RWPE2 (cell line): ENCODE data around the gene ANO9.

Experiments
- ATAC-seq: fragments of 200-7000 bp; cut with Tn5 transposase; 3 replicates; pipeline ENCODE4 v1.9.1; 2021; ENCODE audit warnings: low read depth
- DNase-seq: peaks from one replicate; pipeline ENCODE4 v3.0.0-alpha.2; 2020; ENCODE audit warnings: low spot score
- H3K27ac ChIP-seq: fragments of 450-650 bp; 2 replicates; pipeline ENCODE4 v1.5.1; 2017; ENCODE audit warnings: mild to moderate bottlenecking; ENCODE audit not compliant: poor library complexity, severe bottlenecking
- H3K27me3 ChIP-seq: fragments of 250-450 bp; sonication (Bioruptor Pico); 2 replicates; pipeline ENCODE4 v1.5.1; 2021; ENCODE audit warnings: mild to moderate bottlenecking, moderate library complexity; ENCODE audit not compliant: insufficient read depth, poor library complexity, severe bottlenecking
- H3K36me3 ChIP-seq: fragments of 250-450 bp; sonication (Bioruptor Pico); 2 replicates; pipeline ENCODE4 v1.5.1; 2020; ENCODE audit warnings: low read depth, mild to moderate bottlenecking, moderate library complexity
- H3K4me1 ChIP-seq: fragments of 250-450 bp; sonication (Bioruptor Pico); 2 replicates; pipeline ENCODE4 v1.5.1; 2021; ENCODE audit warnings: mild to moderate bottlenecking, moderate library complexity; ENCODE audit not compliant: insufficient read depth, poor library complexity, severe bottlenecking
- H3K4me3 ChIP-seq: fragments of 250-450 bp; sonication (Bioruptor Pico); 2 replicates; pipeline ENCODE4 v1.5.1; 2021; ENCODE audit warnings: mild to moderate bottlenecking, moderate library complexity; ENCODE audit not compliant: severe bottlenecking
- H3K9me3 ChIP-seq: fragments of 250-450 bp; sonication (Bioruptor Pico); 2 replicates; pipeline ENCODE4 v1.5.1; 2021; ENCODE audit warnings: mild to moderate bottlenecking, moderate library complexity; ENCODE audit not compliant: severe bottlenecking
- CTCF ChIP-seq: fragments of 450-650 bp; IDR thresholded peaks from one replicate; pipeline ENCODE4 v1.5.1; 2017; ENCODE audit warnings: mild to moderate bottlenecking, moderate library complexity; ENCODE audit not compliant: poor library complexity, severe bottlenecking

ANO9 gene

GRCh38 chr11:489610-490185 is 47.9 kb upstream of the ANO9 start:
- no peaks in the 10 kb centered on the region for H3K27me3 ChIP-seq
- H3K9me3 ChIP-seq = no peaks in the 10 kb centered on the region
- no peak; the same call in 2 of the 3 replicates for ATAC-seq
- no peaks in the 10 kb centered on the region for H3K4me1 ChIP-seq
- no peak overlapping the region for H3K4me3 ChIP-seq
- no peak overlapping the region for H3K27ac ChIP-seq
- no peak for TF ChIP-seq CTCF
- DNase-seq = peak; percentile 67
- peaks cover 16% of the 10 kb centered on the region for H3K36me3 ChIP-seq

- DNase-seq = peak; percentile 63
- no peaks in the 10 kb centered on the region for H3K9me3 ChIP-seq
- H3K36me3 ChIP-seq = peaks cover 14% of the 10 kb centered on the region
- H3K27me3 ChIP-seq = no peaks in the 10 kb centered on the region
- no peak overlapping the region for H3K27ac ChIP-seq
- no peak for TF ChIP-seq CTCF
- no peak for ATAC-seq
- H3K4me1 ChIP-seq = no peaks in the 10 kb centered on the region
- H3K4me3 ChIP-seq = no peak overlapping the region
These were observed 47.2 kb upstream of the ANO9 start for GRCh38 chr11:488992-489391.

DNA sequence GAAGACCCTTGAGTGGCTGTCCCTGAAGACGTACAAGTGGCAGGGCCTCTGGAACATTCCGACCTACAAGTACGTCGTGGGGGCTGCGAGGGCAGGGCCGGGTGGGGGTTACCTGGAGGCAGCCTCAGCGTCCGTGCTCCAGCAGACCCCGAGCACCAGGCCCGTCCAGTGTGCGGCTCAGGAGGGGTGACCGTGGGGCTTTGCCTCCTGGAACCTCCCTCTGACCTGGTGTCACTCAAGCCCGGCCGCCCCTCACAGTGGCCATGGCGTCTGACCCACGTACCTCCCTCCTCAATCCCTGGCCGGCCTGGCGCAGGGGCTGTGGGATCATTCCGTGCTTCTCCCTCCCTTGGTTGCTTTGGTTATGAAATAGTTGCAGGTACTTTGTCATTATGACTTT is 46.8 kb upstream of the ANO9 start:
- Histone ChIP-seq H3K9me3 (no peaks in the 10 kb centered on the region), H3K4me3 (no peak overlapping the region), H3K36me3 (peaks cover 12% of the 10 kb centered on the region), H3K4me1 (no peaks in the 10 kb centered on the region), H3K27ac (no peak overlapping the region), H3K27me3 (no peaks in the 10 kb centered on the region)
- ATAC-seq = no peak
- TF ChIP-seq CTCF = no peak
- peak; percentile 65 for DNase-seq

DNA sequence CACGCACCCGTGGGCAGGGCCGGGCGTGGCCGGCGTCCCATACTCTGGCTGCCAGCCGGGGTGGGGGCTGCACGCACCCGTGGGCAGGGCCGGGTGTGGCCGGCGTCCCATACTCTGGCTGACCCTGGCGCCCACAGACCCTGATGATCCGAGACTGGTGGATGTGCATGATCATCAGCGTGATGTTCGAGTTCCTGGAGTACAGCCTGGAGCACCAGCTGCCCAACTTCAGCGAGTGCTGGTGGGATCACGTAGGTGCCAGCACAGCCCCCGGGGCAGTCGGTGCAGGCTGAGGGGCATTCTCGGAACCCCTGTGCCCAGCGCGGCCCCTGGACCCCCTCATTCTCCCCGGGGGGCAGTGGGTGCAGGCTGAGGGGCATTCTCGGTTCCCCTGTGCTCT is 46.3 kb upstream of the ANO9 start:
- Histone ChIP-seq H3K27me3 (no peaks in the 10 kb centered on the region), H3K4me1 (no peaks in the 10 kb centered on the region), H3K27ac (no peak overlapping the region), H3K4me3 (no peak overlapping the region), H3K36me3 (peaks cover 9% of the 10 kb centered on the region), H3K9me3 (no peaks in the 10 kb centered on the region)
- ATAC-seq (no peak), DNase-seq (no peak)
- TF ChIP-seq CTCF = no peak

DNA sequence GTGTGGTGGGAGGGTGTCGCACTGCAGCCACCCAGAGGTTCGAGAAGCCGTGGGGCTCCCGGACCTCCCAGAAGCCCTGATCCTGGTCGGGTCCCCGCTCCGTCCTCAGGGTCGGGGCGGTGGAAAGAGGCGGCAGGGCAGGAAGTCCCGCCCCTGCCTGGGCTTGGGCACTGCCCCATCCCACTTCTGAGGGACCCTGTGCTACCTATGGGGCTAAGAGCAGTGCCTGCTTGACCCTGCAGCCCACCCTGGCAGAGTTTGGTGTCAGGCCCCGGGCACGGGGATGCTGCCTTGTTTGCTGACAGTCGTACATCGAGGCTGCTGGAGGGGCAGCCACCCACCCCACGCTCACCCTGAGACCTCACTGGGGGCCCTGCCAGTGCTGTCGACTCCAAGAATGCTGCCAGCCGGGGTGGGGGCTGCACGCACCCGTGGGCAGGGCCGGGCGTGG is 45.8 kb upstream of the ANO9 start:
- Histone ChIP-seq H3K27ac (no peak overlapping the region), H3K36me3 (peaks cover 7% of the 10 kb centered on the region; the same call in 1 of the 2 replicates), H3K27me3 (no peaks in the 10 kb centered on the region), H3K4me1 (no peaks in the 10 kb centered on the region), H3K9me3 (no peaks in the 10 kb centered on the region), H3K4me3 (no peak overlapping the region)
- TF ChIP-seq CTCF = no peak
- DNase-seq (peak; percentile 63), ATAC-seq (no peak)
